Prostate gland (tissue), 2 donors: Measurements from ENCODE around the gene MT1HL1. TPM values are rescaled to one million over a fixed set of nuclear protein-coding genes. Genes with fewer than 3 reads are reported as not detected.

ENCODE experiments used
- DNase-seq: peaks from one replicate; pipeline ENCODE4 v3.0.0-alpha.2; 2019; ENCODE audit warnings: low spot score
- H3K27ac ChIP-seq, 2 donors: fragments of 200-600 bp; sonication (generic); 2 replicates each; pipeline ENCODE4 v1.5.1; 2017 to 2019
- H3K27me3 ChIP-seq: fragments of 200-600 bp; sonication (generic); replicated peaks from 2 replicates; pipeline ENCODE4 v1.5.1; 2019; ENCODE audit not compliant: insufficient read depth
- H3K36me3 ChIP-seq, 2 donors: fragments of 200-600 bp; sonication (generic); 1 replicate in 1 of 2; 2 replicates in 1 of 2; pipeline versions ENCODE4 v1.5.1 to v1.8.1; 2017 to 2019
- H3K4me1 ChIP-seq: fragments of 200-600 bp; sonication (generic); replicated peaks from 2 replicates; pipeline ENCODE4 v1.5.1; 2019
- H3K4me3 ChIP-seq, 2 donors: fragments of 200-600 bp; sonication (generic); 2 replicates each; pipeline ENCODE4 v1.5.1; 2017 to 2019
- H3K9me3 ChIP-seq: fragments of 200-600 bp; sonication (generic); 2 replicates; pipeline ENCODE4 v1.5.1; 2017
- POLR2A ChIP-seq: fragments of 450-650 bp; IDR thresholded peaks from one replicate; pipeline ENCODE4 v1.6.1; 2016; ENCODE audit warnings: antibody characterized with exemption, mild to moderate bottlenecking
- POLR2AphosphoS5 ChIP-seq: sonication (generic); formaldehyde crosslinking; IDR thresholded peaks from one replicate; pipeline ENCODE4 v1.6.1; 2017; ENCODE audit warnings: antibody characterized with exemption
- WGBS: methylation state at CpG from one replicate; pipeline ENCODE4 v1.1.5; 2018; 5-methylcytosine and 5-hydroxymethylcytosine counted together
- intact Hi-C: fragments of 100-400 bp; cut with DNase I; formaldehyde crosslinking; loops from one replicate; pipeline ENCODE4 v1.14.2; 2022
- total RNA-seq, 2 donors: library from RNA; depleted of rRNA; stranded (reverse); fragments of >200 nt; gene quantifications; one replicate each; pipeline ENCODE4 v1.1.0, GENCODE V29; 2016
- TF ChIP-seq, protein P1 (sequence below), 4 experiments: fragments of 200-600 bp in 2 of 4; fragments of 450-650 bp in 2 of 4; sonication (generic) in 2 of 4; IDR thresholded peaks; 1 replicate in 3 of 4; 2 replicates in 1 of 4; pipeline ENCODE4 v1.5.1; 2016 to 2019; ENCODE audit warnings: antibody characterized with exemption in 4 of 4, mild to moderate bottlenecking in 2 of 4, moderate library complexity in 2 of 4

Gene MT1HL1
- total RNA-seq, 2 donors from 2014 or later, result not detected

- TF ChIP-seq, protein P1, sequence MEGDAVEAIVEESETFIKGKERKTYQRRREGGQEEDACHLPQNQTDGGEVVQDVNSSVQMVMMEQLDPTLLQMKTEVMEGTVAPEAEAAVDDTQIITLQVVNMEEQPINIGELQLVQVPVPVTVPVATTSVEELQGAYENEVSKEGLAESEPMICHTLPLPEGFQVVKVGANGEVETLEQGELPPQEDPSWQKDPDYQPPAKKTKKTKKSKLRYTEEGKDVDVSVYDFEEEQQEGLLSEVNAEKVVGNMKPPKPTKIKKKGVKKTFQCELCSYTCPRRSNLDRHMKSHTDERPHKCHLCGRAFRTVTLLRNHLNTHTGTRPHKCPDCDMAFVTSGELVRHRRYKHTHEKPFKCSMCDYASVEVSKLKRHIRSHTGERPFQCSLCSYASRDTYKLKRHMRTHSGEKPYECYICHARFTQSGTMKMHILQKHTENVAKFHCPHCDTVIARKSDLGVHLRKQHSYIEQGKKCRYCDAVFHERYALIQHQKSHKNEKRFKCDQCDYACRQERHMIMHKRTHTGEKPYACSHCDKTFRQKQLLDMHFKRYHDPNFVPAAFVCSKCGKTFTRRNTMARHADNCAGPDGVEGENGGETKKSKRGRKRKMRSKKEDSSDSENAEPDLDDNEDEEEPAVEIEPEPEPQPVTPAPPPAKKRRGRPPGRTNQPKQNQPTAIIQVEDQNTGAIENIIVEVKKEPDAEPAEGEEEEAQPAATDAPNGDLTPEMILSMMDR (IDR thresholded peaks at IDR 0.05), result no peak
- no peak for TF ChIP-seq POLR2A
- TF ChIP-seq POLR2AphosphoS5, result no peak
- H3K27ac ChIP-seq, result no peak overlapping the region
- intact Hi-C loops, result loop anchor here (5.0 kb wide), 1 partner anchor 35 kb away; no protein-coding TSS in a partner anchor
Measured at GRCh38 chr1:237012361-237012760, 8.1 kb upstream of the MT1HL1 start.

DNA sequence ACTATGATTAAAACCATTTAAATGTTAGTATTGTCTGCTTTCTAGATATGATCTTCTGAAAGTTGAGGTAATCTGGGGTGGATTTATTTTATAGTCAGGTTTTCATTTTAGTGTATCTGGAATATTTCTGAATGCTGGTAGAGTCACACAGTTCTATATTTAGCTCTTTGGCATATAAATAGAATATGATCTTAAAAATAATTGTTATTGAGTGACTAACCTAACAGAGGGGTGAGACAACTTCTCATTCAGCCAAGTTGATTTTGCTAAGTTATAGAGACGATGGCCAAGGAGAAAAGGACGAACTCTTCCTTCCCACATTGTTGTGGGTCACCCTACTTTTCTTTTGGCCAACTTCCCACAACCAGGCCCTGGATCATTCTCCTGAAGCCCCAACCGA, 7.2 kb upstream of the MT1HL1 start:
- intact Hi-C loops, result loop anchor here (5.0 kb wide), 1 partner anchor 36 kb away; no protein-coding TSS in a partner anchor
- Histone ChIP-seq H3K9me3 (no peaks in the 10 kb centered on the region), H3K27me3 (no peaks in the 10 kb centered on the region), H3K4me1 (no peaks in the 10 kb centered on the region), H3K27ac (no peak overlapping the region), H3K36me3 (no peaks in the 10 kb centered on the region), H3K4me3 (no peak overlapping the region)
- 71% methylated on average over 3 of the region's 3 CpGs for WGBS
- TF ChIP-seq POLR2AphosphoS5, result no peak
- no peak for TF ChIP-seq POLR2A
- TF ChIP-seq, protein P1 (IDR thresholded peaks at IDR 0.05), result no peak
- no peak for DNase-seq

More at GRCh38 chr1:237012361-237012760, 8.1 kb upstream of the MT1HL1 start:
- no peaks in the 10 kb centered on the region for H3K9me3 ChIP-seq
- H3K36me3 ChIP-seq, result no peaks in the 10 kb centered on the region
- H3K4me1 ChIP-seq, result no peaks in the 10 kb centered on the region
- 83% methylated on average over 5 of the region's 5 CpGs for WGBS
- DNase-seq, result no peak
- H3K27me3 ChIP-seq, result no peaks in the 10 kb centered on the region
- H3K4me3 ChIP-seq, result no peak overlapping the region

GRCh38 chr1:237009611-237010010, 5.4 kb upstream of the MT1HL1 start:
- Histone ChIP-seq H3K36me3 (no peaks in the 10 kb centered on the region), H3K27ac (no peak overlapping the region), H3K27me3 (no peaks in the 10 kb centered on the region), H3K4me3 (no peak overlapping the region), H3K9me3 (no peaks in the 10 kb centered on the region), H3K4me1 (no peaks in the 10 kb centered on the region)
- DNase-seq, result no peak
- WGBS, result 93% methylated on average over 4 of the region's 4 CpGs
- TF ChIP-seq, protein P1 (IDR thresholded peaks at IDR 0.05), result no peak
- no peak for TF ChIP-seq POLR2A
- no peak for TF ChIP-seq POLR2AphosphoS5
- intact Hi-C loops, result loop anchor here (5.0 kb wide), 1 partner anchor 38 kb away; no protein-coding TSS in a partner anchor

DNA sequence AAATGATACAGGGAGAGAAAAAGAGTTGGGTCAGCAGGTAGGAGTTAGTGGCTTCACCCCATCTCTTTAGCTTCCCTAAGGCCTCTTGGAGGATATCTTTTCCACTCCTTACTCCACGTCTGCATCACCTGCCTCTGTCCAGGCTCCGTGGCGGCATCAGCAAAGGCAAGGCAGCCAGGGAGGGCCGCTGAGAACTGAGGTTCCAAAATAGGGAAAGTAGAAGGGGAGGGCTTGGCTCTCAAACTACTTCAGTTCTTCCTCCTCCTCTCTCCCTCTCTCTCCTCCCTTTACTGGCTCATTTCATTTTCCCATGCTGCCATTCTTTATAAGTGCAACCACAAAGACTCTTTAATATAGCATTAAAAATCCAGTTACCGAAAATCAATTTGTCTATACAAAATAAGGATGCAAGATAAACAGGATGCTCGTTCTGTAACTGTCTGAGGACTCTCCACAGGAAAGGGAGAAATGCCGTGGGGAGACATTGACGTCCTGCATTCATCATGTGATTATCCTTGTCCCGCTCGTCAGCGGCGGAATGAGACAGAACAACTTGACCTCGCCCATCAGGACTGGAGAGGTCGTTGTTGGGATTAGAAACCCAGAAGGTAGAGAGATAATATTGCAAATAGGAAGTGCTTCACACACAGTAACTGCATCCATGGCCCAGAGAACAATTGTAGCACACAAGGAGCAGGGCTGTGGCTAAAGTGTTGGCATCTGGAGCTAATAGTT, 3.1 kb upstream of the MT1HL1 start:
- H3K36me3 ChIP-seq, result no peaks in the 10 kb centered on the region
- H3K4me1 ChIP-seq, result no peaks in the 10 kb centered on the region
- H3K9me3 ChIP-seq, result no peaks in the 10 kb centered on the region
- intact Hi-C loops, result no loop called here
- TF ChIP-seq POLR2AphosphoS5, result no peak
- no peak for TF ChIP-seq POLR2A
- TF ChIP-seq, protein P1 (IDR thresholded peaks at IDR 0.05), result no peak
- DNase-seq, result no peak
- 80% methylated on average over 14 of the region's 14 CpGs for WGBS
- H3K27me3 ChIP-seq, result no peaks in the 10 kb centered on the region
- H3K4me3 ChIP-seq, result no peak overlapping the region
- H3K27ac ChIP-seq, result no peak overlapping the region

GRCh38 chr1:237005674-237006073, 1.4 kb upstream of the MT1HL1 start:
- H3K36me3 ChIP-seq, result no peaks in the 10 kb centered on the region
- intact Hi-C loops, result no loop called here
- H3K4me3 ChIP-seq, result no peak overlapping the region
- no peaks in the 10 kb centered on the region for H3K4me1 ChIP-seq
- no peaks in the 10 kb centered on the region for H3K27me3 ChIP-seq
- no peaks in the 10 kb centered on the region for H3K9me3 ChIP-seq
- no peak for TF ChIP-seq POLR2AphosphoS5
- TF ChIP-seq, protein P1 (IDR thresholded peaks at IDR 0.05), result no peak
- TF ChIP-seq POLR2A, result no peak
- 29% methylated on average over 4 of the region's 4 CpGs for WGBS
- no peak for DNase-seq
- H3K27ac ChIP-seq, result no peak overlapping the region
